ENCODE data around the gene THTPA. TPM values are rescaled to one million over a fixed set of nuclear protein-coding genes. Genes with fewer than 3 reads are reported as not detected.

Gene THTPA
- total and polyA plus RNA-seq, 2 of the 4 experiments (the other 2 are of a cell fraction) = 5.0 to 9.2 TPM

- DNase-seq = no peak
- H3K4me2 ChIP-seq (ENCODE audit: low read depth, low read length) = no peak overlapping the region
- H3K23ac ChIP-seq (ENCODE audit: low read depth, low read length) = no peak overlapping the region
- no peak overlapping the region for H4K5ac ChIP-seq (ENCODE audit: low read depth, low read length)
- no peaks in the 10 kb centered on the region for H3K79me1 ChIP-seq (ENCODE audit: low read depth in 1 of 2, low read length in 2 of 2)
- H3K18ac ChIP-seq (ENCODE audit: low read depth, low read length) = no peak overlapping the region
- no peak overlapping the region for H2BK5ac ChIP-seq (ENCODE audit: low read depth, low read length, poor library complexity, severe bottlenecking)
- no peak for ATAC-seq (ENCODE audit: low read depth)
- H3K4ac ChIP-seq (ENCODE audit: low read depth, low read length) = no peak overlapping the region
- no peak overlapping the region for H4K8ac ChIP-seq (ENCODE audit: low read depth in 2 of 2, low read length in 2 of 2)
- WGBS, 2 experiments (ENCODE audit: extremely low coverage in 2 of 2, insufficient read length in 1 of 2) = no CpG with 5 or more reads among the region's 14 CpGs
- H3K27ac ChIP-seq (ENCODE audit: insufficient read depth, low read length) = no peak overlapping the region
- H3K14ac ChIP-seq (replicated peaks; ENCODE audit: low read depth, low read length) = no peak overlapping the region
- no peak overlapping the region for H2BK20ac ChIP-seq (ENCODE audit: low read depth, low read length)
- H3K36me3 ChIP-seq (ENCODE audit: control insufficient read depth, insufficient read depth, low read length) = no peaks in the 10 kb centered on the region
- TF ChIP-seq MXI1 (IDR thresholded peaks at IDR 0.05; ENCODE audit: borderline replicate concordance, low read depth, low read length) (no peak), CTCF (conservative IDR thresholded peaks at IDR 0.05; ENCODE audit: low read depth, low read length) (no peak)
- H3K27me3 ChIP-seq (ENCODE audit: control insufficient read depth, insufficient read depth, low read length) = no peaks in the 10 kb centered on the region
- H3K56ac ChIP-seq (ENCODE audit: extremely low read depth, insufficient read depth, low read length) = no peak overlapping the region
- H2AFZ ChIP-seq (replicated peaks; ENCODE audit: low read length, poor library complexity) = no peak overlapping the region
- no peak overlapping the region for H2AK5ac ChIP-seq (ENCODE audit: low read depth, low read length)
- intact Hi-C loops (cut with micrococcal nuclease) = no loop called here
- H4K20me1 ChIP-seq (ENCODE audit: insufficient read depth, low read length) = no peaks in the 10 kb centered on the region
- H3K4me3 ChIP-seq (ENCODE audit: insufficient read depth, low read depth, low read length) = no peak overlapping the region
- no TSS peak for BruUV-seq (replicated peaks)
- no peaks in the 10 kb centered on the region for H3K9me1 ChIP-seq (ENCODE audit: insufficient read depth, low read length)
- CTCF ChIA-PET = no interaction called here
- H3K4me1 ChIP-seq (ENCODE audit: control insufficient read depth, insufficient read depth, low read length) = no peaks in the 10 kb centered on the region
- no peak overlapping the region for H2BK120ac ChIP-seq (ENCODE audit: low read depth, low read length)
- in situ Hi-C loops (cut with MboI; ENCODE audit: low sequenced_read_pairs) = no loop called here
- H4K91ac ChIP-seq (ENCODE audit: insufficient read depth, low read depth, low read length) = no peak overlapping the region
- no peak overlapping the region for H3K9ac ChIP-seq (ENCODE audit: low read depth, low read length)
- POLR2A ChIA-PET (ENCODE audit: unreplicated experiment) = no interaction called here
- H3K9me3 ChIP-seq (ENCODE audit: control insufficient read depth, insufficient read depth, low read length) = no peaks in the 10 kb centered on the region
- H2BK15ac ChIP-seq (ENCODE audit: low read depth, low read length) = no peak overlapping the region
- dilution Hi-C loops (cut with HindIII; ENCODE audit: low sequenced_read_pairs, unreplicated experiment) = no loop called here
- H2AK9ac ChIP-seq (replicated peaks; ENCODE audit: low read depth, low read length, poor library complexity) = no peak overlapping the region
These were observed 31.1 kb upstream of the THTPA start for GRCh38 chr14:23524954-23525353.

Measured in IMR-90 (cell line).